SK-N-SH (cell line): ENCODE measurements around the gene CELF5.

Experiments used
- CTCF ChIP-seq: fragments of 200-600 bp; sonication (generic); IDR thresholded peaks from 2 replicates; pipeline ENCODE4 v1.6.1; 2017; ENCODE audit warnings: antibody characterized with exemption, mild to moderate bottlenecking, moderate library complexity
- EZH2phosphoT487 ChIP-seq: fragments of 200-600 bp; sonication (generic); IDR thresholded peaks from 2 replicates; pipeline ENCODE4 v1.6.1; 2017; ENCODE audit warnings: low read depth, mixed run types, mild to moderate bottlenecking, antibody characterized with exemption, moderate library complexity, borderline replicate concordance
- POLR2AphosphoS5 ChIP-seq: IDR thresholded peaks from 2 replicates; pipeline ENCODE4 v1.6.1; 2012; ENCODE audit warnings: low read depth, low read length
- REST ChIP-seq: IDR thresholded peaks from 2 replicates; pipeline ENCODE4 v1.6.1; 2012; ENCODE audit warnings: mild to moderate bottlenecking, low read depth, low read length, moderate library complexity
- RFX5 ChIP-seq: IDR thresholded peaks from 2 replicates; pipeline ENCODE4 v1.6.1; 2012; ENCODE audit warnings: mild to moderate bottlenecking, improper control_type of control experiment, low read length
- RXRA ChIP-seq: IDR thresholded peaks from 2 replicates; pipeline ENCODE4 v1.4.0; 2012; ENCODE audit warnings: low read depth, mild to moderate bottlenecking, borderline replicate concordance
- SIN3A ChIP-seq: IDR thresholded peaks from 2 replicates; pipeline ENCODE4 v1.6.1; 2012; ENCODE audit warnings: low read depth, mild to moderate bottlenecking, low read length, moderate library complexity, borderline replicate concordance

GRCh38 chr19:3252650-3253049 lies 28.2 kb downstream of the CELF5 start:
- TF ChIP-seq POLR2AphosphoS5 = no peak
- TF ChIP-seq SIN3A = no peak
- no peak for TF ChIP-seq RFX5
- no peak for TF ChIP-seq EZH2phosphoT487
- no peak for TF ChIP-seq REST
- TF ChIP-seq RXRA = no peak
- TF ChIP-seq CTCF = no peak
